Activated CD4-positive, alpha-beta T cell treated with anti-CD3 and anti-CD28 coated beads, Interleukin-2, amount 10 ng/mL, durations not matched to agents 7 days and 5 days (primary cell): Measurements from ENCODE around the gene INPP5E. TPM values are rescaled to one million over a fixed set of nuclear protein-coding genes. Genes with fewer than 3 reads are reported as not detected.

ENCODE experiments used
- CTCF ChIA-PET: fragments of 350-600 bp; sonication (Branson Sonifier 250); formaldehyde crosslinking; loops from one replicate; lab custom pipeline; 2021; ENCODE audit warnings: antibody characterized with exemption; lab: Charles Lee
- POLR2A ChIA-PET: fragments of 350-600 bp; sonication (Branson Sonifier 250); formaldehyde crosslinking; loops from one replicate; lab custom pipeline; 2021; ENCODE audit warnings: antibody characterized with exemption; lab: Charles Lee
- DNase-seq: peaks from one replicate; pipeline ENCODE4 v3.0.0-alpha.2; 2020
- H3K27ac Mint-ChIP-seq: one replicate; pipeline ENCODE4 v1.8.0; 2021; ENCODE audit warnings: mild to moderate bottlenecking, moderate library complexity, mixed read lengths
- H3K27me3 Mint-ChIP-seq: one replicate; pipeline ENCODE4 v1.8.0; 2021; ENCODE audit warnings: mixed read lengths
- H3K36me3 Mint-ChIP-seq: one replicate; pipeline ENCODE4 v1.8.0; 2021; ENCODE audit warnings: low read depth, mixed read lengths
- H3K4me1 Mint-ChIP-seq: one replicate; pipeline ENCODE4 v1.8.0; 2021; ENCODE audit warnings: mixed read lengths
- H3K4me3 Mint-ChIP-seq: one replicate; pipeline ENCODE4 v1.8.0; 2021; ENCODE audit warnings: mild to moderate bottlenecking, moderate library complexity, mixed read lengths
- H3K9me3 Mint-ChIP-seq: one replicate; pipeline ENCODE4 v1.8.0; 2021; ENCODE audit warnings: mixed read lengths
- total RNA-seq, 2 experiments: library from RNA; stranded (reverse); gene quantifications; one replicate each; pipeline ENCODE4 v1.2.3, GENCODE V29; 2021

Gene INPP5E
- total RNA-seq, 2 experiments from 2014 or later: 16.5 to 18.5 TPM

GRCh38 chr9:136379401-136379800, 60.2 kb downstream of the INPP5E start:
- ChIA-PET POLR2A (no interaction called here), CTCF (interaction anchor here (1.2 to 15.6 kb wide), 3 partner anchors 10 to 15 kb away, joined by 3 to 106 read pairs (median 5); partner anchors contain the start of gene DNLZ)
- no peak for DNase-seq
- H3K27ac Mint-ChIP-seq: no peak overlapping the region
- H3K4me3 Mint-ChIP-seq: no peak overlapping the region
- peaks cover 8% of the 10 kb centered on the region for H3K36me3 Mint-ChIP-seq
- no peaks in the 10 kb centered on the region for H3K9me3 Mint-ChIP-seq
- peaks cover 7% of the 10 kb centered on the region for H3K4me1 Mint-ChIP-seq
- no peaks in the 10 kb centered on the region for H3K27me3 Mint-ChIP-seq

- ChIA-PET CTCF (interaction anchor here (1.2 to 15.6 kb wide), 3 partner anchors 10 to 14 kb away, joined by 3 to 106 read pairs (median 5); partner anchors contain the start of gene DNLZ), POLR2A (no interaction called here)
- peaks cover 4% of the 10 kb centered on the region for H3K36me3 Mint-ChIP-seq
- DNase-seq: no peak
- no peaks in the 10 kb centered on the region for H3K9me3 Mint-ChIP-seq
- H3K4me1 Mint-ChIP-seq: peaks cover 2% of the 10 kb centered on the region
- H3K27me3 Mint-ChIP-seq: no peaks in the 10 kb centered on the region
- no peak overlapping the region for H3K27ac Mint-ChIP-seq
- H3K4me3 Mint-ChIP-seq: no peak overlapping the region
Measured at GRCh38 chr9:136379003-136379287, 60.7 kb downstream of the INPP5E start.

Other genes with a start within 250 kb of the INPP5E start
- not detected for gene LHX3, start 234.7 kb downstream of the INPP5E start, total RNA-seq
- 10 to 100 TPM; 13.7 to 14.0 TPM for gene QSOX2, start 194.0 kb downstream of the INPP5E start, total RNA-seq
- gene CCDC187, start 135.8 kb downstream of the INPP5E start, total RNA-seq: not detected
- gene GPSM1, start 112.3 kb downstream of the INPP5E start, total RNA-seq: 1 to 10 TPM; 2.7 to 2.9 TPM
- gene DNLZ, start 76.1 kb downstream of the INPP5E start, total RNA-seq: 10 to 100 TPM; 13.1 to 14.6 TPM
- under 1 TPM; 0.44 to 0.69 TPM for gene CARD9, start 66.2 kb downstream of the INPP5E start, total RNA-seq
- 10 to 100 TPM in 1 of 2 experiments, 1 to 10 TPM in 1; 9.4 to 10.8 TPM for gene SNAPC4, start 39.7 kb downstream of the INPP5E start, total RNA-seq
- gene ENTR1, start 29.2 kb downstream of the INPP5E start, total RNA-seq: 10 to 100 TPM; 59.2 to 62.3 TPM
- gene PMPCA, start 29.2 kb downstream of the INPP5E start, total RNA-seq: 10 to 100 TPM; 52.9 to 58.8 TPM
- 10 to 100 TPM; 72.1 to 74.5 TPM for gene SEC16A, start 43.2 kb upstream of the INPP5E start, total RNA-seq
- 10 to 100 TPM; 73.6 to 74.4 TPM for gene NOTCH1, start 106.2 kb upstream of the INPP5E start, total RNA-seq
- under 1 TPM; 0.22 to 0.31 TPM for gene EGFL7, start 223.1 kb upstream of the INPP5E start, total RNA-seq
- 10 to 100 TPM; 15.0 to 17.0 TPM for gene AGPAT2, start 247.6 kb upstream of the INPP5E start, total RNA-seq